ENCODE results near the gene KRTAP4-11. TPM values are rescaled to one million over a fixed set of nuclear protein-coding genes. Genes with fewer than 3 reads are reported as not detected.
"Not testable (repeated sequence)": the region's sequence is repeated elsewhere in the genome, so short reads cannot be mapped to it uniquely, and the experiment has no call there.

The KRTAP4-11 gene
- total and polyA plus RNA-seq, 2 donors (not counting 1 experiment from before 2014, with no cell fraction given): not detected

- no peak within 1 kb of the TSS for H3K4me3 ChIP-seq (replicated peaks in 1 of 4; ENCODE audit: control extremely low read depth in 1 of 4, insufficient read depth in 1 of 4, low read depth in 3 of 4, low read length in 4 of 4)
- no peaks in the 10 kb centered on the region for H3K27me3 ChIP-seq (ENCODE audit: control insufficient read depth, insufficient read depth, low read length)
- no peaks in the 10 kb centered on the region for H3K79me2 ChIP-seq (ENCODE audit: control insufficient read depth, insufficient read depth, low read length)
- no peak within 1 kb of the TSS for H3K27ac ChIP-seq (ENCODE audit: insufficient read depth, low read length)
- no peaks in the 10 kb centered on the region for H3K36me3 ChIP-seq (ENCODE audit: control insufficient read depth, insufficient read depth, low read length)
- peaks cover 3% of the 10 kb centered on the region for H3K4me1 ChIP-seq (ENCODE audit: control insufficient read depth, extremely low read depth, insufficient read depth, low read length)
- no peak within 1 kb of the TSS for H3K9ac ChIP-seq (ENCODE audit: insufficient read depth, low read length)
- H2AFZ ChIP-seq (ENCODE audit: low read length): no peak within 1 kb of the TSS
- no peak for DNase-seq (ENCODE audit: low read depth in 2 of 2)
- no peaks in the 10 kb centered on the region for H3K9me3 ChIP-seq (ENCODE audit: control insufficient read depth, insufficient read depth, low read depth, low read length)
- no peak for TF ChIP-seq EZH2 (IDR thresholded peaks at IDR 0.05; ENCODE audit: low read length, missing control alignments)
- no peak for TF ChIP-seq CTCF (conservative IDR thresholded peaks at IDR 0.05 in 1 of 2, IDR thresholded peaks at IDR 0.05 in 1 of 2; ENCODE audit: low read depth in 1 of 2, low read length in 2 of 2)
- peak within 1 kb of the TSS; percentile 25 for H3K4me2 ChIP-seq (ENCODE audit: extremely low read depth, insufficient read depth, low read length)
- H4K20me1 ChIP-seq (ENCODE audit: control insufficient read depth, extremely low read depth, insufficient read depth, low read length): no peaks in the 10 kb centered on the region
Measured at GRCh38 chr17:41101586-41102259, 16.4 kb downstream of the KRTAP4-11 start, which contains the start of gene KRTAP4-16. TSS of gene KRTAP4-16 (minus strand) at chr17:41102209. CDS start at chr17:41102209, 0 bp downstream.

GRCh38 chr17:41099682-41100480, 18.3 kb downstream of the KRTAP4-11 start:
- H2AFZ ChIP-seq (ENCODE audit: low read length); H4K20me1 ChIP-seq (ENCODE audit: control insufficient read depth, extremely low read depth, insufficient read depth, low read length); H3K9ac ChIP-seq (ENCODE audit: insufficient read depth, low read length); H3K4me3 ChIP-seq (replicated peaks in 1 of 4; ENCODE audit: control extremely low read depth in 1 of 4, insufficient read depth in 1 of 4, low read depth in 3 of 4, low read length in 4 of 4); H3K9me3 ChIP-seq (ENCODE audit: control insufficient read depth, insufficient read depth, low read depth, low read length); H3K4me2 ChIP-seq (ENCODE audit: extremely low read depth, insufficient read depth, low read length); H3K79me2 ChIP-seq (ENCODE audit: control insufficient read depth, insufficient read depth, low read length); H3K27ac ChIP-seq (ENCODE audit: insufficient read depth, low read length); H3K27me3 ChIP-seq (ENCODE audit: control insufficient read depth, insufficient read depth, low read length); H3K36me3 ChIP-seq (ENCODE audit: control insufficient read depth, insufficient read depth, low read length); H3K4me1 ChIP-seq (ENCODE audit: control insufficient read depth, extremely low read depth, insufficient read depth, low read length): not testable (repeated sequence)
- peak in 1 of 2 donors; percentile 59 for DNase-seq (ENCODE audit: low read depth in 2 of 2)

- Histone ChIP-seq H3K4me2 (ENCODE audit: extremely low read depth, insufficient read depth, low read length) (no peak overlapping the region), H3K4me3 (replicated peaks in 1 of 4; ENCODE audit: control extremely low read depth in 1 of 4, insufficient read depth in 1 of 4, low read depth in 3 of 4, low read length in 4 of 4) (no peak overlapping the region), H3K4me1 (ENCODE audit: control insufficient read depth, extremely low read depth, insufficient read depth, low read length) (peaks cover 3% of the 10 kb centered on the region), H3K9ac (ENCODE audit: insufficient read depth, low read length) (no peak overlapping the region), H3K27ac (ENCODE audit: insufficient read depth, low read length) (no peak overlapping the region), H3K36me3 (ENCODE audit: control insufficient read depth, insufficient read depth, low read length) (no peaks in the 10 kb centered on the region), H3K9me3 (ENCODE audit: control insufficient read depth, insufficient read depth, low read depth, low read length) (no peaks in the 10 kb centered on the region), H2AFZ (ENCODE audit: low read length) (no peak overlapping the region), H4K20me1 (ENCODE audit: control insufficient read depth, extremely low read depth, insufficient read depth, low read length) (no peaks in the 10 kb centered on the region), H3K27me3 (ENCODE audit: control insufficient read depth, insufficient read depth, low read length) (no peaks in the 10 kb centered on the region), H3K79me2 (ENCODE audit: control insufficient read depth, insufficient read depth, low read length) (no peaks in the 10 kb centered on the region)
- DNase-seq (ENCODE audit: low read depth in 2 of 2): peak in 1 of 2 donors; percentile 53
- TF ChIP-seq EZH2 (IDR thresholded peaks at IDR 0.05; ENCODE audit: low read length, missing control alignments) (no peak), CTCF (conservative IDR thresholded peaks at IDR 0.05 in 1 of 2, IDR thresholded peaks at IDR 0.05 in 1 of 2; ENCODE audit: low read depth in 1 of 2, low read length in 2 of 2) (no peak)
Measured at GRCh38 chr17:41098481-41098880, 19.7 kb downstream of the KRTAP4-11 start.
